HCT116 (cell line): ENCODE data around the gene LYSMD4. TPM values are rescaled to one million over a fixed set of nuclear protein-coding genes. Genes with fewer than 3 reads are reported as not detected.

ENCODE experiments used
- ATAC-seq: fragments of 200-7000 bp; cut with Tn5 transposase; 2 replicates; pipeline ENCODE4 v1.9.1; 2020; ENCODE audit warnings: mild to moderate bottlenecking, moderate library complexity
- BruUV-seq: library from RNA; stranded (reverse); fragments of 400-500 nt; replicated peaks from 2 replicates; lab custom pipeline; 2021; lab: Mats Ljungman, UMichigan
- CTCF ChIA-PET: fragments of 300-600 bp; sonication (Branson Sonifier 250); formaldehyde crosslinking; loops from one replicate; lab custom pipeline; 2021; ENCODE audit warnings: antibody characterized with exemption; lab: Charles Lee
- POLR2A ChIA-PET: fragments of 300-600, 350-600 bp; sonication (Branson Sonifier 250); formaldehyde crosslinking; loops from one replicate; lab custom pipeline; 2021; ENCODE audit warnings: antibody characterized with exemption; lab: Charles Lee
- RAD21 ChIA-PET, 2 experiments: fragments of 300-600 bp; sonication (Branson Sonifier 250); formaldehyde crosslinking; loops; one replicate each; lab custom pipeline; 2023; ENCODE audit warnings: low total read pairs in 2 of 2; ENCODE audit not compliant: uncharacterized antibody in 2 of 2, unreplicated experiment in 2 of 2, low non-redundant PET in 1 of 2; lab: Charles Lee
- DNase-seq: peaks from one replicate; pipeline ENCODE4 v3.0.0-alpha.2; 2010; ENCODE audit warnings: low read depth, low spot score
- H2AFZ ChIP-seq: fragments of 200-600 bp; shearing (Covaris generic), sonication (generic); 2 replicates; pipeline ENCODE4 v1.6.1; 2017; ENCODE audit warnings: low read depth, mixed run types, mixed read lengths, antibody characterized with exemption, low read length; ENCODE audit not compliant: poor library complexity, severe bottlenecking
- H3K27ac ChIP-seq: 2 replicates; pipeline ENCODE4 v1.5.1; 2012; ENCODE audit warnings: low read depth, low read length
- H3K27me3 ChIP-seq: fragments of 200-600 bp; sonication (generic); 2 replicates; pipeline ENCODE4 v1.6.1; 2016; ENCODE audit warnings: mixed run types, low read length, mixed read lengths; ENCODE audit not compliant: insufficient read depth
- H3K36me3 ChIP-seq, 2 experiments: fragments of 200-500 bp in 1 of 2; fragments of 200-600 bp in 1 of 2; sonication (Bioruptor generic) in 1 of 2; sonication (generic) in 1 of 2; 2 replicates each; pipeline versions ENCODE4 v1.5.1 to v1.6.1; 2014 to 2016; ENCODE audit warnings: low read length in 2 of 2, inconsistent platforms in 1 of 2, mixed read lengths in 1 of 2, mixed run types in 1 of 2; ENCODE audit not compliant: insufficient read depth in 2 of 2, control insufficient read depth in 1 of 2
- H3K4me1 ChIP-seq, 2 experiments: fragments of 200-600 bp in 1 of 2; sonication (generic) in 1 of 2; 2 replicates each; pipeline versions ENCODE4 v1.5.1 to v1.6.1; 2012 to 2017; ENCODE audit warnings: low read length in 2 of 2, inconsistent platforms in 1 of 2, mild to moderate bottlenecking in 1 of 2, mixed read lengths in 1 of 2, mixed run types in 1 of 2, moderate library complexity in 1 of 2; ENCODE audit not compliant: insufficient read depth in 2 of 2, control insufficient read depth in 1 of 2
- H3K4me2 ChIP-seq: fragments of 200-600 bp; sonication (generic); 2 replicates; pipeline ENCODE4 v1.6.1; 2017; ENCODE audit warnings: mixed run types, low read length, mixed read lengths
- H3K4me3 ChIP-seq, 2 experiments: fragments of 200-600 bp in 1 of 2; sonication (generic) in 1 of 2; replicated peaks in 1 of 2; 2 replicates each; pipeline ENCODE4 v1.5.1; 2011 to 2016; ENCODE audit warnings: low read length in 2 of 2, control low read depth in 1 of 2, low read depth in 1 of 2, mild to moderate bottlenecking in 1 of 2, mixed read lengths in 1 of 2, mixed run types in 1 of 2
- H3K79me2 ChIP-seq: fragments of 200-600 bp; sonication (generic); 2 replicates; pipeline ENCODE4 v1.6.1; 2017; ENCODE audit warnings: mild to moderate bottlenecking, mixed run types, low read length, moderate library complexity, mixed read lengths; ENCODE audit not compliant: insufficient read depth
- H3K9ac ChIP-seq: fragments of 200-600 bp; sonication (generic); 2 replicates; pipeline ENCODE4 v1.6.1; 2016; ENCODE audit warnings: low read length, mixed read lengths
- H3K9me2 ChIP-seq: fragments of 200-600 bp; sonication (generic), shearing (Covaris generic); 2 replicates; pipeline ENCODE4 v1.6.1; 2017; ENCODE audit warnings: mixed run types, mild to moderate bottlenecking, moderate library complexity; ENCODE audit not compliant: insufficient read depth
- H3K9me3 ChIP-seq, 2 experiments: fragments of 200-500 bp in 1 of 2; fragments of 200-600 bp in 1 of 2; sonication (Bioruptor generic) in 1 of 2; sonication (generic) in 1 of 2; 2 replicates each; pipeline ENCODE4 v1.6.1; 2014 to 2017; ENCODE audit warnings: low read length in 2 of 2, mixed read lengths in 2 of 2, inconsistent platforms in 1 of 2, low read depth in 1 of 2, mild to moderate bottlenecking in 1 of 2, mixed run types in 1 of 2, moderate library complexity in 1 of 2; ENCODE audit not compliant: control insufficient read depth in 1 of 2, insufficient read depth in 1 of 2
- H4K20me1 ChIP-seq: fragments of 200-600 bp; sonication (generic), shearing (Covaris generic); 2 replicates; pipeline ENCODE4 v1.6.1; 2017; ENCODE audit warnings: mixed run types, mild to moderate bottlenecking, moderate library complexity; ENCODE audit not compliant: insufficient read depth
- CEBPB ChIP-seq: IDR thresholded peaks from 2 replicates; pipeline ENCODE4 v1.6.1; 2012; ENCODE audit warnings: low read depth
- EGR1 ChIP-seq: IDR thresholded peaks from 2 replicates; pipeline ENCODE4 v1.6.1; 2012; ENCODE audit warnings: low read depth
- EZH2phosphoT487 ChIP-seq: fragments of 200-600 bp; IDR thresholded peaks from 2 replicates; pipeline ENCODE4 v1.6.1; 2018; ENCODE audit warnings: antibody characterized with exemption, borderline replicate concordance
- FOSL1 ChIP-seq: IDR thresholded peaks from 2 replicates; pipeline ENCODE4 v1.6.1; 2012; ENCODE audit warnings: low read depth
- JUND ChIP-seq: IDR thresholded peaks from 2 replicates; pipeline ENCODE4 v1.6.1; 2012
- SRF ChIP-seq: IDR thresholded peaks from 2 replicates; pipeline ENCODE4 v1.6.1; 2012; ENCODE audit warnings: low read depth
- YY1 ChIP-seq: IDR thresholded peaks from 2 replicates; pipeline ENCODE4 v1.6.1; 2011; ENCODE audit warnings: low read length, low read depth, moderate library complexity, mild to moderate bottlenecking; ENCODE audit not compliant: insufficient replicate concordance; ENCODE audit errors: extremely low read depth
- intact Hi-C: fragments of 100-400 bp; cut with micrococcal nuclease; formaldehyde crosslinking; loops from 2 replicates; pipeline ENCODE4 v1.10.0; 2022
- total RNA-seq: library from RNA; stranded (reverse); gene quantifications from one replicate; pipeline ENCODE4 v1.2.1, GENCODE V29; 2021; ENCODE audit not compliant: unreplicated experiment
- TF ChIP-seq, protein P1 (sequence below): IDR thresholded peaks from 2 replicates; pipeline ENCODE4 v1.6.1; 2011; ENCODE audit warnings: mild to moderate bottlenecking, low read length, moderate library complexity; ENCODE audit not compliant: insufficient replicate concordance; ENCODE audit errors: extremely low read depth

The LYSMD4 gene
- total RNA-seq, 1 experiment from 2014 or later: 8.6 TPM

DNA sequence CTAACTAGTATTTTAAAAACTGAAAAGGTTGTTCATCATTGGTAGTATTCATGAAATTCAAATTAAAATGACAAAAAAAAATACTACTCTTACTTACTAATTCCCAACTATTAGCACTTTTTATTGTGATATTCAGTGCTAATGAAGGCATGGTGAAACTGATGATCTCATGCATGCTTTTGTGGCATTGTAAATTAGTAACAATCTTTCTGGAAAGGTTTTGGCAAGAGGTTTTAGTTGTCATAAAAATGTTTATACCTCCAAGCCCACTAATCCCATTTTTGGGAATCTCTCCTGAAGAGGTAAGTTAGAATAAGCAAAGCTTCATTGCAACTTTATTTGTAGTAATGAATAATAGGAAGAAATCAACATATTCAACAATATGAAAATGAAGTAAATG is 53.0 kb downstream of the LYSMD4 start:
- H3K4me3 ChIP-seq: no peak overlapping the region
- no peaks in the 10 kb centered on the region for H3K9me2 ChIP-seq
- no peaks in the 10 kb centered on the region for H4K20me1 ChIP-seq
- no peak for DNase-seq
- H3K79me2 ChIP-seq: no peaks in the 10 kb centered on the region
- no TSS peak for BruUV-seq
- H3K9me3 ChIP-seq: no peaks in the 10 kb centered on the region
- H3K27ac ChIP-seq: no peak overlapping the region
- intact Hi-C loops: no loop called here
- TF ChIP-seq SRF (no peak), YY1 (no peak), FOSL1 (no peak), EZH2phosphoT487 (no peak), EGR1 (no peak), CEBPB (no peak), JUND (no peak)
- TF ChIP-seq, protein P1, sequence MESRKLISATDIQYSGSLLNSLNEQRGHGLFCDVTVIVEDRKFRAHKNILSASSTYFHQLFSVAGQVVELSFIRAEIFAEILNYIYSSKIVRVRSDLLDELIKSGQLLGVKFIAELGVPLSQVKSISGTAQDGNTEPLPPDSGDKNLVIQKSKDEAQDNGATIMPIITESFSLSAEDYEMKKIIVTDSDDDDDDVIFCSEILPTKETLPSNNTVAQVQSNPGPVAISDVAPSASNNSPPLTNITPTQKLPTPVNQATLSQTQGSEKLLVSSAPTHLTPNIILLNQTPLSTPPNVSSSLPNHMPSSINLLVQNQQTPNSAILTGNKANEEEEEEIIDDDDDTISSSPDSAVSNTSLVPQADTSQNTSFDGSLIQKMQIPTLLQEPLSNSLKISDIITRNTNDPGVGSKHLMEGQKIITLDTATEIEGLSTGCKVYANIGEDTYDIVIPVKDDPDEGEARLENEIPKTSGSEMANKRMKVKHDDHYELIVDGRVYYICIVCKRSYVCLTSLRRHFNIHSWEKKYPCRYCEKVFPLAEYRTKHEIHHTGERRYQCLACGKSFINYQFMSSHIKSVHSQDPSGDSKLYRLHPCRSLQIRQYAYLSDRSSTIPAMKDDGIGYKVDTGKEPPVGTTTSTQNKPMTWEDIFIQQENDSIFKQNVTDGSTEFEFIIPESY: no peak
- TF ChIP-seq, all 23 proteins: peak for 0
- Histone ChIP-seq H3K4me1 (no peaks in the 10 kb centered on the region), H3K36me3 (0 out of 4 replicates have a peak, but pooled peaks cover 0 to 5% of the 10 kb centered on the region in 2 experiments), H3K27me3 (no peaks in the 10 kb centered on the region), H3K9ac (no peak overlapping the region), H3K4me2 (no peak overlapping the region), H2AFZ (no peak overlapping the region)
- ChIA-PET CTCF (no interaction called here), RAD21 (no interaction called here), POLR2A (no interaction called here)
- no peak for ATAC-seq
